Neural crest cell (in vitro differentiated cells): Measurements from ENCODE around the gene STAG1. TPM values are rescaled to one million over a fixed set of nuclear protein-coding genes. Genes with fewer than 3 reads are reported as not detected.
A peak's percentile ranks its signal among the peaks of the same experiment; 100 is the strongest.

Source experiments
- DNase-seq: peaks from one replicate; pipeline ENCODE4 v3.0.0; 2021; ENCODE audit warnings: low read depth, mixed read lengths, low spot score
- H3K27ac Mint-ChIP-seq: one replicate; pipeline ENCODE4 v1.8.0; 2021; ENCODE audit warnings: mild to moderate bottlenecking, mixed read lengths; ENCODE audit not compliant: unreplicated experiment
- H3K27me3 Mint-ChIP-seq: 2 replicates; pipeline ENCODE4 v1.8.0; 2021; ENCODE audit warnings: low read depth, mild to moderate bottlenecking, mixed read lengths
- H3K36me3 Mint-ChIP-seq: 2 replicates; pipeline ENCODE4 v1.8.0; 2021; ENCODE audit warnings: low read depth, mild to moderate bottlenecking, mixed read lengths
- H3K4me1 Mint-ChIP-seq: 2 replicates; pipeline ENCODE4 v1.8.0; 2021; ENCODE audit warnings: mixed read lengths
- H3K4me3 Mint-ChIP-seq: one replicate; pipeline ENCODE4 v1.8.0; 2021; ENCODE audit warnings: mild to moderate bottlenecking, mixed read lengths
- H3K9me3 Mint-ChIP-seq: 2 replicates; pipeline ENCODE4 v1.8.0; 2021; ENCODE audit warnings: mixed read lengths
- CTCF ChIP-seq: fragments of 200-600 bp; sonication (generic); conservative IDR thresholded peaks from 2 replicates; pipeline ENCODE4 v1.5.0; 2021; ENCODE audit warnings: antibody characterized with exemption, mild to moderate bottlenecking
- total RNA-seq: library from RNA; stranded (reverse); gene quantifications from 2 replicates; pipeline ENCODE4 v1.2.1, GENCODE V29; 2021

STAG1 gene
- total RNA-seq, 1 donor from 2014 or later = 47.0 TPM

- TF ChIP-seq CTCF = no peak
- peaks cover 53% of the 10 kb centered on the region for H3K36me3 Mint-ChIP-seq
- H3K4me3 Mint-ChIP-seq = no peak overlapping the region
- H3K27ac Mint-ChIP-seq = no peak overlapping the region
- peaks cover 15% of the 10 kb centered on the region for H3K9me3 Mint-ChIP-seq
- no peaks in the 10 kb centered on the region for H3K27me3 Mint-ChIP-seq
- no peak for DNase-seq
- H3K4me1 Mint-ChIP-seq = no peaks in the 10 kb centered on the region
These were observed 287.7 kb downstream of the STAG1 start for GRCh38 chr3:136464502-136464901.

- DNase-seq = no peak
- no peak overlapping the region for H3K27ac Mint-ChIP-seq
- no peak overlapping the region for H3K4me3 Mint-ChIP-seq
- H3K9me3 Mint-ChIP-seq = peaks cover 17% of the 10 kb centered on the region
- H3K4me1 Mint-ChIP-seq = no peaks in the 10 kb centered on the region
- H3K27me3 Mint-ChIP-seq = no peaks in the 10 kb centered on the region
- no peak for TF ChIP-seq CTCF
- peaks cover 64% of the 10 kb centered on the region for H3K36me3 Mint-ChIP-seq
These were observed 289.0 kb downstream of the STAG1 start for GRCh38 chr3:136463170-136463569.

- H3K9me3 Mint-ChIP-seq = peaks cover 32% of the 10 kb centered on the region
- H3K4me3 Mint-ChIP-seq = no peak overlapping the region
- DNase-seq = no peak
- H3K27me3 Mint-ChIP-seq = no peaks in the 10 kb centered on the region
- H3K27ac Mint-ChIP-seq = no peak overlapping the region
- H3K36me3 Mint-ChIP-seq = peaks cover 72% of the 10 kb centered on the region
- H3K4me1 Mint-ChIP-seq = no peaks in the 10 kb centered on the region
- TF ChIP-seq CTCF = no peak
These were observed 294.4 kb downstream of the STAG1 start for GRCh38 chr3:136457793-136458192.

GRCh38 chr3:136456196-136456595 lies 296.0 kb downstream of the STAG1 start:
- H3K27me3 Mint-ChIP-seq = no peaks in the 10 kb centered on the region
- peak overlapping the region; percentile 27 for H3K4me3 Mint-ChIP-seq
- no peak for DNase-seq
- peaks cover 24% of the 10 kb centered on the region for H3K9me3 Mint-ChIP-seq
- H3K36me3 Mint-ChIP-seq = peaks cover 63% of the 10 kb centered on the region
- H3K4me1 Mint-ChIP-seq = no peaks in the 10 kb centered on the region
- H3K27ac Mint-ChIP-seq = no peak overlapping the region
- TF ChIP-seq CTCF = no peak

GRCh38 chr3:136444581-136444980 lies 307.6 kb downstream of the STAG1 start:
- Mint-ChIP-seq H3K27ac (no peak overlapping the region), H3K4me1 (no peaks in the 10 kb centered on the region), H3K4me3 (no peak overlapping the region), H3K9me3 (no peaks in the 10 kb centered on the region), H3K27me3 (no peaks in the 10 kb centered on the region), H3K36me3 (peaks cover 15% of the 10 kb centered on the region)
- TF ChIP-seq CTCF = no peak
- no peak for DNase-seq

- TF ChIP-seq CTCF = no peak
- Mint-ChIP-seq H3K4me1 (no peaks in the 10 kb centered on the region), H3K9me3 (no peaks in the 10 kb centered on the region), H3K27ac (no peak overlapping the region), H3K36me3 (peaks cover 12% of the 10 kb centered on the region), H3K27me3 (no peaks in the 10 kb centered on the region), H3K4me3 (no peak overlapping the region)
- DNase-seq = no peak
These were observed 315.1 kb downstream of the STAG1 start for GRCh38 chr3:136437043-136437442.
